Cardiac septum (tissue), 1 donor: ENCODE data around the gene ZNF280D. TPM values are rescaled to one million over a fixed set of nuclear protein-coding genes. Genes with fewer than 3 reads are reported as not detected.

Experiments used
- DNase-seq: peaks from one replicate; pipeline ENCODE4 v3.0.0-alpha.2; 2020; ENCODE audit warnings: low spot score
- intact Hi-C: fragments of 100-400 bp; cut with DNase I; formaldehyde crosslinking; loops from one replicate; pipeline ENCODE4 v1.14.0; 2022
- total RNA-seq: library from RNA; stranded (reverse); fragmentation: NEBNext Ultra II Directional; extraction: Animal tissue kit (Norgen Biotek cat#: 25700); gene quantifications from one replicate; pipeline ENCODE4 v1.2.1, GENCODE V29; 2021
- donor health status: DM: no; HTN: no; CAD: no.

ZNF280D gene
- total RNA-seq, 1 donor from 2014 or later: 34.7 TPM

DNA sequence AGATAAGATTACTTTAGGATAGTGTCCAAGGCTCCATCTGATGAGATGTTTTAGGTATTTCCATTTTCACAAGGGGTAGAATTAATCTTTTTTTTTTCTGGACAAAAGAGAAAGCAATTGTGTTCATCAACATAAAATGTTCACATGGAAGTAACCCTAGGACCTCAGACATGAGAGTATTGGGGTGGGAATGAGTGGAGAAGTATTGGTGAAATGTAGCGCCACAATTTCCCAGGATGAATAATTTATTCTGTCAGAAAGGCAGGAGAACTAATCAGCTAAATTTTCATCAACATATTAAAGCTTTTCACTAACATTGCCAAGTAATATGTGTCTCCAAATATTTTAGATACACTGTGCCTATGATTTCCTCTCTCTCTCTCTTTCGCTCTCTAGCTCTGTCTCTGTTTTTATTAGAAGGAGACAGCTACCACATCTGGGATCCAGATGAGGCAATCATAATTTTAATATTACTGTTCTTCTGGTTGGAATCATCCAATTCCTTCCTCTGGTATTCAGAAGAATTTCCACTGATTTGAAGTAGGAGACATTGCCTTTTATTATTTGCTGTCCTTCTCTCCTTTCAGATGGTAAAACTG lies 21.6 kb upstream of the ZNF280D start:
- intact Hi-C loops: no loop called here
- DNase-seq: no peak

DNA sequence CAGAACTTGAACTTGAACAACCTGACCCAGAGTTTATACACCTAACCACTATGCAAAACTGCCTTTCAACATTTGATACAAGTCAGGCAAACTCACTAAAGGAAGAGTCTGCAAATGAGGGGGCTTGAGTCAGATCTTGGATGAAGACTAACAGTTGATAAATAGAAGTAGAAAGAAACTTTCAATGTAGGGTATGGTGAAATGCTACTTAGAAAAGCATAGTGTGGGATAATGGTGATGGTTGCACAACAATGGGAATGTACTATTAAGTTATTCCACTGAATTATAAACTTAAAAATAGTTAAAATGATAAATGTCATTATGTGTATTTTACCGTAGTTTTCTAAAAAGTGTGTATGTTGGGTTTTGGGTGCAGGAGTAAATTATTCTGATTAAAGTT lies 19.7 kb upstream of the ZNF280D start:
- no peak for DNase-seq
- intact Hi-C loops: no loop called here

DNA sequence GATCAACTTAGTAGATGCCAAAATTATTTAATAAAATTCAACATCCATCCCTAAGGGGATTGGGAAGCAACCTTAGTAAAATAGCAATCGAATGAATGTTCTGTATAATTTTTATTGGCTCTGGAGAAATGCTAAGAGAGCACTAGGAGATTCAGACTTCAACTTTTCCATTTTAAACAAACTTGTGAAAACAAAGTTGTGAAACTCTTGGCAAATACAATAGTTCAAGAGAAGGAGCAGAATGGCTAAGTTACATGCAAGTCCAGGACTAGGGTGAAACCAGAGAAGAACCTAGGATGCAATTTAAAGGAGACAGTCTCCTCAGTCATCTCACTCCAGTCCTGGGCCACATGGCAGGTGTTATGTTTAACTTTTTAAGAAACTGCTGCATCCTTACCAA lies 16.7 kb upstream of the ZNF280D start:
- no peak for DNase-seq
- intact Hi-C loops: no loop called here

DNA sequence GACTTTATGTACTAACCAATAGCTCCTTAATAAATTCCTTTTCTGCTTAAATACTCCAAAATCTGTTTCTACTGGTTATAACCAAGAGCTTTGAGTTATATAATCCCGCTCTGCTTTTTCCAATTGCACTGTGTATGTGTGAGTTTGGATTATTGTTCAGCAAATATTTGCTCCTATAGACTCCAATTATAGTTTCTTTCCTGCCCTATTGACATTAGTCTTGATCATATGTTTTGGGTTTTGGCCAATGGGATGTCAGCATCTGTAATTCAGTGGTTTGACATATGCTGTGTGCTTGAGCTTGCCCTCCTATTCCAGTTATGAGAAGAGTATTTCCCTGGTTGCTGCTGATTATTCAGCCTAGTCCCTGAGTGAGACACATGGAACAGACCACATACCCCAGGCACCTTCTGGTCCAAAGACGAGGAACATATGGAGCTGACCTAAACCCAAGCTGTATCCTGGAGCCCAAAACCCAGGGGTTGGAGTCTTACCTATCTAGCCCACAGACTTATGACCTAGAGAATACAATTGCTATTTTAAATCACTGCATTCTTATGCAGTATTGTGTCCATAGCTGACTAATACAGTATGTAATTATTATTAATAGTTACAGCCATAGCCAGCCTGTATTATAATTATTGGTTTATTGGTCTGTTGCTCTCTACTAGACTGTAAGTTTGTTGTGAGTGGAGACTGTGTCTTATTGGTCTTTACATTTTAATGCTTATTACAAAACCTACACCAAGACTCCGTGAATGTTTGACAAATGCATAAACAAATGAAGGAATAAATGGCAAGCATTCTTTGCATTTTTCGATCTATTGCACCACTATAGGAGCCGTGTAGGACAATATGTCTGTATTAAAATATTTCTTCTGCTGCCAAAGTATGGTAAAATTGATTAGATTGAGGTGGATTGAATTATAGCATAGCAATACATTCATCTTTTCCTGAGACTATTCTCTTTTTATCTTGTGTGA lies 11.7 kb upstream of the ZNF280D start:
- intact Hi-C loops: no loop called here
- DNase-seq: no peak

DNA sequence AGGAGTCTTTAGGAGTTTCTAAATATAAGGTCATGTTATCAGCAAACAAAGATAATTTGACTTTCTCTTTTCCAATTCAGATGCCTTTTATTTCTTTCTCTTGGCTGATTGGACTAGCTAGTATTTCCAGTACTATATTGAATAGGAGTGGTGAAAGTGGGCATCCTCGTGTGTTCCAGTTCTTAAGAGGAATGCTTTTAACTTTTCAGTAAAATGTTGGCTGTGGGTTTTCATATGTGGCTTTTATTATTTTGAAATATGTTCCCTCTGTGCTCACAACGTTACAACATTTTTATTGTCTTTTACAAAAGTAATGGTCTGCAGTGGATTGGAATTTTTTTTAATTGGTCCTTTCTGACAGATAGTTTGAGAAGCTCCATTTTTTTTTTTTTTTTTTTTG lies 8.2 kb upstream of the ZNF280D start:
- intact Hi-C loops: no loop called here
- no peak for DNase-seq

DNA sequence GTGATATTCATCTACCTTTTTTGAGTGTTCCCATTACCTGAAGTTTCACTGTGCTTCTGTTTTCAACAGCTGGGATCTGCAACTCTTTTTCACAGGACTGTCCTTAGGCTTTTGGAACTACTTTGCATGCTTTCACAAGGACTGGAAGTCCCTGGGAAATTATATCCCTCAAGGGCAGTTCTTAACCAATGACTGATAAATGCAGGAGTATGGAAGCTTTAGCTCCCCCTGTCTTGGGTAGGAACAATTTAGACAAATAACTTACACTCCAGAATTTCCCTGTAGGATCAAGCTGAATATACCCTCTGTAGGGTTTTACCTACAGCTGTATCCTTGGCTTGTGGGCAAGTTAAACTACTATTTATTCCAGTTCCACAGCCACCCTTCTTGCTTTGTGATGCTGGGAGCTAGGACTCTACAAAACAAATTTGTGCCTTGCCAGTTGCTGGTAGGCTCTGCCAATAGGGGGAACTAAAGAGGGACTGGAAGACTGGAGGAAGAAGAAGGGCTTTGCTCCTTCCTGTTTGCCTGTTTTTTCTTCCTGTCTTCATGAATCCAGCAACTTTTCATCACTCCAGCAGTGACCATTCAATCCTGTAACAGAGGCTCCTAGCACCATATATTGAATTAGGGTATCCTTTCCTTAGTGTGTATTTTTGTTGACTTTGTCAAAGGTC lies 6.8 kb upstream of the ZNF280D start:
- no peak for DNase-seq
- intact Hi-C loops: loop anchor here (10.0 kb wide), 1 partner anchor 145 kb away; no protein-coding TSS in a partner anchor

DNA sequence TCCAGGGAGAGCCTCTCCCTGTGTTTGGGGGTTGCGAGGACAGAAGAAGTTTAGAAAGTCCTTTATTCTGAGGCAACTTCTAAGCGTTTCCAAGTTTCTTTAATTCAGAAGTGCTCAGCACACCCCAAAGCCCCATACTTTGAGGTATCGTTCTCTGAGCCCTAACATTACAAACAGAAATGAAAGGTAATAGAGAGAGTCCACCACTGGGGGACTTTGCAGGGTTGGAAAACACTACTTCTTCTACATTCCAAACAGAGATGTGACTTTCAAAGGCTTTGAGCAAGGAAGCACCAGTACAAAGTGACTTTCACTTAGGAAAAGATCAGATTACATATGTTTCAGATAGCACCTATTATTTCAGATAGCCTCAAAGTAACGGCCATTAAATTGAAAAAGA lies 6.2 kb upstream of the ZNF280D start:
- DNase-seq: no peak
- intact Hi-C loops: loop anchor here (10.0 kb wide), 1 partner anchor 145 kb away; no protein-coding TSS in a partner anchor

DNA sequence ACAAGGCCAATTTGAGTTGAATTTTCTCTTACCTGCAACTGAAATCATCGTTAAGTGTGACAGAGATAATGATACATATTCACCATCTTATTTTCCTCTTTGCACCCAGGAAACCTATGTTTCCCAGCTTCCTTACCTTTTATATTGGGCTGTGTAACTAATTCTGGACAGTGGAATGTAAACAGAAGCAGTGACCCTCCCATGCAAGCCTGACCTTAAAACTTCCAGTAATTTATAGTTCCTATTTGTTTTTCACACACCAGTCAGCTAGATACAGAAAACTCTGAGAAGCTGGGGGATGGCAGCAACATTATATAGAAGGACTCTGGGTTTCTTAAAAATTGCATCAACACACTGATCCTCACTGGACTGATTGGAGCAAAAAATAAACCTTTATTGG lies 4.5 kb upstream of the ZNF280D start:
- intact Hi-C loops: loop anchor here (1.0 to 10.0 kb wide), 2 partner anchors 78 to 147 kb away; no protein-coding TSS in a partner anchor

DNA sequence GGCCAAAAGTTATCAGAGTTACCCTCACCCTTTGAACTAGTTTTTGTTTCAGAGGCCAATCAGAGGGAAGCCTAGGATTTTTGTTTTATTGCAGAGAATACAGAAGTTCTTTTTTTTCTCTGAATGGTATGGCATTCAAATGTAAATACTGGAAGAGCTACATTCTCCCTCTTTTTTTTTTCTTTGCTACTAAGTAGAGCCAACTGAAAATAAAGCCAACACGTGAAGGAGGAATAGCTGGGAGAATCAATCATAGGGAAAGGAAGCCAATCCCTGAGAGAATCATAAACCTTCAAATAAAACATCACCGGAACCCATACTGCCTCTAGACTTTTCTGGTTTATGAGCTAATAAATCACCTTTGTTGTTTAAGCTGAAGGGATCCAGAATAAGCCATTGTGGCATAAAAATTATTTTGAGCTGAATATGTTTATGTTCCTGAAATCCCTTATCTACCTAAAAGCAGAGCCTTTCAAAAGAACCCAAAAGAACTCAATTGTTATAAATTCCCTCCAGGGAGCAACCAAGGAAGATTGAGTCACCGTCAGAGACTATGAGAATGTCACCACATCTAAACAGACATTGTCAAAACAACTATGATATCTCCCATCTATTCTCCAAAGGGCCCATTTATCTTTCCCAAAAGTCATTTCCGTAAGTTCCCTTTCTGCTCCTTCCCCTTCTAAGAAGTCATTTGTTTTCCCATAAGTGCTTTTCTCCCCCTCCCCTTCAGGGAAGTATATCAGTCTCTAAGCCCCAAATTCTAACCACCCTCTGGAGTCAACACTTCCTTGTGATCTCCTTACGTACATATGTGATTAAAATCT lies 3.8 kb upstream of the ZNF280D start:
- intact Hi-C loops: loop anchor here (1.0 to 10.0 kb wide), 2 partner anchors 78 to 148 kb away; no protein-coding TSS in a partner anchor
- DNase-seq: no peak

More for the DNA sequence above, 4.5 kb upstream of the ZNF280D start:
- DNase-seq: no peak

DNA sequence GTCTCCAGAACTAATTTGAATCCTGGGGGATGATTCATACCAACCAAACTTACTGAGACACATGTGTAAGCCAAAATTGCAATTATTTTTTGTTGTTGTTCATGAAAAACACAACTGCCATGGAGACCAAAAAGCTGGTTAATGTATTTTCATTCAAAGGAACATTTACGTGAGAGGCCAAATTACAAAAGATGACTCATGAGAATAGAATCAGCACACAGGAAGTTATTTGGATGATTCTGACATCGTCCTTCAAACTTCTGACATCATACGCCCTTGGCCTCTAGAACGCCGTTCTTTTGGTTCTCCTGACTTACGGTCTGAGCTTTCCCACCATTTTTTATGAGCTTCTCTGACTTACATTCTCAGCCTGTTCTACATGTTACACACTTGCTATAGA lies 3.0 kb upstream of the ZNF280D start:
- DNase-seq: no peak
- intact Hi-C loops: loop anchor here (10.0 kb wide), 1 partner anchor 148 kb away; no protein-coding TSS in a partner anchor

DNA sequence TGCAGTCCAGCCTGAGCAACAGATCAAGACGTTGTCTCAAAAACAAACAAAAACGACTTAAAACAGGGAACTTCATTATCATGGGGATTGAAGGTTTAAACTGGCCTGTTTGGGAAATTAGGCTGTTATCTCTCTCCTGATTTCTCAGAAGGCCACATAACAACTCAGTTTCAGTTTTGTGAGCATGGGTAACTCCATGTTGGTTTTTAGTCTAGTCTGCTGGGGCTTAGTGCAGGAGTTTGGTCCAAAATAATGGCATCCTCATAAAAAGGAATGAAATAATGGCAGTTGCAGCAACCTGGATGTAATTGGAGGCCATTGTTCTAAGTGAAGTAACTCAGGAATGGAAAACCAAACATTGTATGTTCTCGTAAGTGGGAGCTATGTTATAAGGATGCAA lies 2.3 kb upstream of the ZNF280D start:
- no peak for DNase-seq
- intact Hi-C loops: loop anchor here (10.0 kb wide), 1 partner anchor 149 kb away; no protein-coding TSS in a partner anchor

DNA sequence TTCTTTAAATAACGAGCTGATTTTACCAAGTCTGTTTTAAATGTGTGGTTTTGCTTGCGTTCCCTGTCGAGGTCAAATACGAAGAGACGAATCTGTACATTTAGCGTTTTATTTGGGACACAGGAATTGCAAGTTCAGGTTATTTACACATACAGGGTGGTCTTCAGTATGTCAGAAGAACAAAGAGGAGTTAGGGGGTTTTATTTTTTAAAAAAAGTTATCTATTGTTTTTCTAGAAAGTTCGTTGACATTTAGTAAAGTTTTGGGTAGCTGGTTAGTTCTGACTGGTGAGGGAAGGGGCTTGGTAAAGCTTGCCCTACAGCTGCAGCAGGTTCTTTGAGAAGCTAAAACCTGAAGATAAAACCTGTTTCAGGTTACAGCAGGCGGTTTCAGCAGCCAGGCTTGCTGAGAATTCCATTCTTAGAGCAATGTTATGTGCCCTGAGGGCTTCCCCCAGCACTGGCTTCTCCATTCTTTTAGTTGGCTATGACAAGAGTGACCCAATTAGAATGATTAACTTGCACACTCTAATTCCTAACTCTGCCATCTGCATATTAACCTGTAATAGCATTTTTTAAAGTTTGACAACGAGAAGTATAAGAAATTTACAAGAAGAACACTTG lies 815 bp upstream of the ZNF280D start:
- intact Hi-C loops: loop anchor here (10.0 kb wide), 1 partner anchor 151 kb away; no protein-coding TSS in a partner anchor
- DNase-seq: no peak

DNA sequence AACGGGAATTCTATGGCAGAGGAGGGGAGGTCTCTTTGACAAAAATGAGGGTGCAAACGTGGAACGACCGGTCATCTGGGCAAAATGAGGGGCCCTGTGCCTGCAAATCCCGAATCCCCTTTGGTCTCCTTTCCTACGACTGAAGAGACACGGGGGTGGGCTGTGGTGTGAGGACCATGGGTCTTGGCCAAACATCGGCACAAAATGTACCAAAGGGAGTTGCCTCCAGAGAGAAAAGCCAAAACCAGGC lies 498 bp downstream of the ZNF280D start:
- DNase-seq: no peak
- intact Hi-C loops: loop anchor here (1.0 to 10.0 kb wide), 2 partner anchors 152 to 185 kb away; partner anchors contain the start of gene TCF12

DNA sequence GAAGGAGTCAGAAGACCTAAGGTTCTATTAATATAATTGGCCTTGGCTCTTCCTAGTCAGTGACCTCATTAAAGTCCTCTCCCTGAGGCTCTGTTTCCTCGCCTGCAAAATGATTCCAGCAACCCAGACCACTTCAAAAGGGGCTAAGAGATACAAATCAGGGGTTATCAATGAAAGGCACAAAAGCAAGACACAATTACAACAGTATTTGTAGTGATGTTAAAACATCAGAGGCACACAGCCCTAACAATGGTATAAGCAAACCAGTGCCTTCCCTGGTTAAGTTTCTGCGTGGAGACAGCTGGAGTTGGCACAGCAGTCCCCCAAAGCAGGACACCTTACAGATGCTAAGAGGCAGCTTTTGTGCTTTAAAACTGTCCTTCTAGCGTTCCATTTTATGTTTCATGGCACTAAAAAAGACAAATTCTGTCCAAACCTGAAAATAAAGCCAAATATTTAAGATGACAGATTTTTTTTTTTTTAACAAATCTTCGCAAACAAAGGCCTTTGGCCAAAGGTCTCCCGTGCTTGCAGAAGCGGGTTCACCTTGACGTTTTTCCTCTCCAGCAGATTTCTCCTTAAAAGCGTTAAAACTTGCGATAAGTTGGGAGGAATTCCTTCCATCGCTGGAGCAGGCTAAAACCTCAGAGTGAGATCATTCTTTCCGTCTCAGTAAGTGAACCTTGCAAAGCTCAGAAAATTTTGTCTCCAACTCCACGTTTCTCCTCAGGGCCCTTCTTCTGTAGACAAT lies 999 bp downstream of the ZNF280D start:
- DNase-seq: no peak
- intact Hi-C loops: loop anchor here (10.0 kb wide), 1 partner anchor 152 kb away; no protein-coding TSS in a partner anchor

DNA sequence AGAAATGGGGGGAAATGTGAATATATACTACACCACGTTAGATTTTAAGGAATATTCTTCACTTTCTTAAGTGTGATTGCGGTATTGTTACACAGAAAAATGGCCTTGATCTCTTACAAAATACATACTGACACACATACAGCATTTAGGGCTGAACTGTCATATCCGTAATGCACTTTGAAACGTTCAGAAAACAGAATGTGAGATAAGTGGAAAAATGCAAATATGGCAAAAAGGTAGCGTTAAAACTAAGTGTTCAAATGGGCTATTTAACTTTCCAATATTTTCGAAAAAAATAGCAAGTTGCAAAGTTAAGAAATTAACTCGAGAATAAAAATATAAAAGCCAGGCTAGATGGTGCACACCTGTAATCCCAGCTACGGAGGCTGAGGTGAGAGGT lies 1.8 kb downstream of the ZNF280D start:
- intact Hi-C loops: loop anchor here (10.0 kb wide), 1 partner anchor 153 kb away; no protein-coding TSS in a partner anchor
- DNase-seq: no peak

DNA sequence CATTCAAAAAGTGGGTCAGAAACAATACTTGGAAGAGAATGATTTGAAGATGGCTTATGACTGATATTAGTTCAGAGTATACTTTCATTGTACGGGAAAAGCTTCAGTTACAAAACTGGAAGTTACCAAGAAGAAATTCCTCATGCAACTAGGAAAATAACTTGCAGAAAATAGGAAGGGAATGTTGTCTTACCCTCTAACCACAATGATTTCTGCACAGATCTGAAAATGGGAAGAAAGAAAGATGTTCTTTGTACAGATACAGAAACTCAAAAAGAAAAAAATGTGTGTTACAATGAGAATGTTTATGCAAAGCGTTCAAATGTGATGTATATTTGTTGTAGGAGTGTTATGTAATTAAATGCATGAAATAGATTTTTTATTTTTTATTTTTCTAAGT lies 3.7 kb downstream of the ZNF280D start:
- intact Hi-C loops: no loop called here
- DNase-seq: no peak

DNA sequence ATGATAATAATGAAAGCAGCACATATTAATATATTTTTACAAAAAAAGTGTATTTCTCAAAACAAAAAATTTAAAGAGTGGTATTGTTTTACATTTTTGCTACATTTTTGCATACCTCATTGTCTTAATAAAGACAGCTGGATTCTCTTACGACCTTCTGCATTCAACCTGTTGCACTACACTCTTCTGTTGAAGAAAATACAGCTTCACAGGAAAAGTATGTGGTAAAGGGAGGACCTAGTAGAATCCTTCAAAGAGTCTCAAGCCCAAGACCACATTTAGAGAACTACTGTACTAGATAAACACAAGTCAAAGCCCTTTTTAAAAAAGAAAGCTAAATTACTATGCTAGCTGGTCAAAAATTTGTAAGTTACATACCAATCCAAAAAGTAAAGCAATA lies 7.9 kb downstream of the ZNF280D start:
- intact Hi-C loops: no loop called here

DNA sequence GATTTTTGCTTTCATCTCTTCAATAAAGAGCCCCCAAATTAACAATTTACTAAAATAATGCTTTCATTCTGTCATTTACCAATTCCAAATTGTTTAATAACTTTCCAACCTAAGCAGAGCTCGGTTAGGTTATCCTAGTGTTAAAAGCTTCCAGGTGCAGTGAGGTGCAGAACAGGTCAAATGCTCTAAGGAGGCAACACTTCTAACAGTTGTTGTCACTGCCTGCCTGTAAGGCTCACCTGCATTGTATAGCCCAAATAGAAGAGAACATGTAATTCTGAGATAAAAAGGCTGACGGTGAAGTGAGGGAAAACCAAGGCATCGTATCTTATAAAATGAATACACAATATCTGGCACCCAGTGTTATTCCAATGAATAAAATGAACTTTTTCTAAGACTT lies 9.1 kb downstream of the ZNF280D start:
- intact Hi-C loops: no loop called here
- DNase-seq: no peak

More for the DNA sequence above, 7.9 kb downstream of the ZNF280D start:
- no peak for DNase-seq
